ENCODE measurements around the gene PRIMPOL.
"Not testable (repeated sequence)": the region's sequence is repeated elsewhere in the genome, so short reads cannot be mapped to it uniquely, and the experiment has no call there.

PRIMPOL gene

GRCh38 chr4:184657144-184657543 lies 7.6 kb downstream of the PRIMPOL start:
- Histone ChIP-seq H4K20me1 (ENCODE audit: insufficient read depth, low read length) (no peaks in the 10 kb centered on the region), H3K4me1 (ENCODE audit: insufficient read depth, low read length) (peaks cover 3% of the 10 kb centered on the region; the same call in 1 of the 2 replicates), H3K27me3 (ENCODE audit: insufficient read depth, low read length, poor library complexity) (no peaks in the 10 kb centered on the region), H3K9me3 (ENCODE audit: insufficient read depth, low read length, severe bottlenecking) (no peaks in the 10 kb centered on the region), H3K4me2 (ENCODE audit: insufficient read depth, low read length) (no peak overlapping the region), H3K36me3 (ENCODE audit: insufficient read depth, low read length) (peaks cover 42% of the 10 kb centered on the region), H3K79me2 (ENCODE audit: insufficient read depth, low read length) (peaks cover 1% of the 10 kb centered on the region; the same call in 1 of the 2 replicates), H2AFZ (ENCODE audit: low read depth, low read length) (no peak overlapping the region), H3K4me3 (ENCODE audit: low read depth in 1 of 2, low read length in 2 of 2) (no peak overlapping the region), H3K9ac (ENCODE audit: low read depth, low read length) (no peak overlapping the region), H3K27ac (ENCODE audit: low read length) (no peak overlapping the region)
- TF ChIP-seq EZH2 (IDR thresholded peaks at IDR 0.05; ENCODE audit: borderline replicate concordance, low read depth, low read length, severe bottlenecking) = no peak
- no peak for TF ChIP-seq CTCF (IDR thresholded peaks at IDR 0.05; ENCODE audit: borderline replicate concordance, extremely low read depth, low read length, poor library complexity, severe bottlenecking)
- DNase-seq (no peak), ATAC-seq (ENCODE audit: insufficient read depth, low read depth) (no peak)

- H3K27ac ChIP-seq (ENCODE audit: low read length); H2AFZ ChIP-seq (ENCODE audit: low read depth, low read length); H3K79me2 ChIP-seq (ENCODE audit: insufficient read depth, low read length); H3K9ac ChIP-seq (ENCODE audit: low read depth, low read length); DNase-seq; H4K20me1 ChIP-seq (ENCODE audit: insufficient read depth, low read length); ATAC-seq (ENCODE audit: insufficient read depth, low read depth); H3K4me2 ChIP-seq (ENCODE audit: insufficient read depth, low read length); H3K4me1 ChIP-seq (ENCODE audit: insufficient read depth, low read length); H3K4me3 ChIP-seq (ENCODE audit: low read depth in 1 of 2, low read length in 2 of 2); H3K27me3 ChIP-seq (ENCODE audit: insufficient read depth, low read length, poor library complexity); H3K9me3 ChIP-seq (ENCODE audit: insufficient read depth, low read length, severe bottlenecking): not testable (repeated sequence)
- peaks cover 42% of the 10 kb centered on the region for H3K36me3 ChIP-seq (ENCODE audit: insufficient read depth, low read length)
Measured at GRCh38 chr4:184657820-184658219, 8.3 kb downstream of the PRIMPOL start.

- no peaks in the 10 kb centered on the region for H3K27me3 ChIP-seq (ENCODE audit: insufficient read depth, low read length, poor library complexity)
- no peak overlapping the region for H3K9ac ChIP-seq (ENCODE audit: low read depth, low read length)
- ATAC-seq (ENCODE audit: insufficient read depth, low read depth) = no peak
- no peaks in the 10 kb centered on the region for H3K9me3 ChIP-seq (ENCODE audit: insufficient read depth, low read length, severe bottlenecking)
- DNase-seq = no peak
- TF ChIP-seq CTCF (IDR thresholded peaks at IDR 0.05; ENCODE audit: borderline replicate concordance, extremely low read depth, low read length, poor library complexity, severe bottlenecking) (no peak), EZH2 (IDR thresholded peaks at IDR 0.05; ENCODE audit: borderline replicate concordance, low read depth, low read length, severe bottlenecking) (no peak)
- H3K4me2 ChIP-seq (ENCODE audit: insufficient read depth, low read length) = no peak overlapping the region
- no peak overlapping the region for H3K27ac ChIP-seq (ENCODE audit: low read length)
- H3K4me3 ChIP-seq (ENCODE audit: low read depth in 1 of 2, low read length in 2 of 2) = no peak overlapping the region
- H3K4me1 ChIP-seq (ENCODE audit: insufficient read depth, low read length) = no peaks in the 10 kb centered on the region
- H2AFZ ChIP-seq (ENCODE audit: low read depth, low read length) = no peak overlapping the region
- no peaks in the 10 kb centered on the region for H4K20me1 ChIP-seq (ENCODE audit: insufficient read depth, low read length)
- H3K79me2 ChIP-seq (ENCODE audit: insufficient read depth, low read length) = no peaks in the 10 kb centered on the region
- peaks cover 53% of the 10 kb centered on the region for H3K36me3 ChIP-seq (ENCODE audit: insufficient read depth, low read length)
Measured at GRCh38 chr4:184660978-184661377, 11.4 kb downstream of the PRIMPOL start.

GRCh38 chr4:184662236-184662635 lies 12.7 kb downstream of the PRIMPOL start:
- Histone ChIP-seq H3K4me1 (ENCODE audit: insufficient read depth, low read length) (no peaks in the 10 kb centered on the region), H3K4me3 (ENCODE audit: low read depth in 1 of 2, low read length in 2 of 2) (no peak overlapping the region), H3K79me2 (ENCODE audit: insufficient read depth, low read length) (no peaks in the 10 kb centered on the region), H3K9ac (ENCODE audit: low read depth, low read length) (no peak overlapping the region), H3K4me2 (ENCODE audit: insufficient read depth, low read length) (no peak overlapping the region), H2AFZ (ENCODE audit: low read depth, low read length) (no peak overlapping the region), H3K9me3 (ENCODE audit: insufficient read depth, low read length, severe bottlenecking) (no peaks in the 10 kb centered on the region), H4K20me1 (ENCODE audit: insufficient read depth, low read length) (no peaks in the 10 kb centered on the region), H3K36me3 (ENCODE audit: insufficient read depth, low read length) (peaks cover 55% of the 10 kb centered on the region), H3K27ac (ENCODE audit: low read length) (no peak overlapping the region), H3K27me3 (ENCODE audit: insufficient read depth, low read length, poor library complexity) (no peaks in the 10 kb centered on the region)
- ATAC-seq (ENCODE audit: insufficient read depth, low read depth) = no peak
- no peak for TF ChIP-seq EZH2 (IDR thresholded peaks at IDR 0.05; ENCODE audit: borderline replicate concordance, low read depth, low read length, severe bottlenecking)
- no peak for TF ChIP-seq CTCF (IDR thresholded peaks at IDR 0.05; ENCODE audit: borderline replicate concordance, extremely low read depth, low read length, poor library complexity, severe bottlenecking)
- DNase-seq = no peak
